NCI-H774 (cell line): ENCODE measurements around the gene BEND3.

ENCODE experiments used
- DNase-seq: peaks from one replicate; lab custom pipeline; 2025; lab: John Stamatoyannopoulos, UW

Gene BEND3

GRCh38 chr6:107083047-107083768 is 32.1 kb downstream of the BEND3 start:
- DNase-seq, result no peak

DNA sequence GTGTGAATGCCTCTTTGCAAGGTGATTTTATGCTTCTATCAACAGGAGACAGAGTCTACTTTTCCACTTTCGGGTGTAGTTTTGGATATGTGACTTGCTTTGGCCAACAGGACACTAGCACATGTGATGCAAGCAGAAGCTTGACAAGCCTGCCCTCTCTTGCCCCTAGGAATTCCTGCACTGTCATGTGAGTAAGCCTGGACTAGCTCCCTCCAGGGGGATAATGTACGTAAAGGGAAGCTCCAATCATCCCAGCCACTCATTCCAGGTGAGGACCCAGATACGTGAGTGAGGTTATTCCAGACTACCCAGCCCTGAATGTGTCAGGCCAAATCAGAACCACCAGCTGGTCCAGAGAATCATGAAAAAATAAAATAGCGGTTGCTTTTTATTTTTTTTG is 33.3 kb downstream of the BEND3 start:
- DNase-seq, result no peak

GRCh38 chr6:107080036-107080435 is 35.3 kb downstream of the BEND3 start:
- no peak for DNase-seq

DNA sequence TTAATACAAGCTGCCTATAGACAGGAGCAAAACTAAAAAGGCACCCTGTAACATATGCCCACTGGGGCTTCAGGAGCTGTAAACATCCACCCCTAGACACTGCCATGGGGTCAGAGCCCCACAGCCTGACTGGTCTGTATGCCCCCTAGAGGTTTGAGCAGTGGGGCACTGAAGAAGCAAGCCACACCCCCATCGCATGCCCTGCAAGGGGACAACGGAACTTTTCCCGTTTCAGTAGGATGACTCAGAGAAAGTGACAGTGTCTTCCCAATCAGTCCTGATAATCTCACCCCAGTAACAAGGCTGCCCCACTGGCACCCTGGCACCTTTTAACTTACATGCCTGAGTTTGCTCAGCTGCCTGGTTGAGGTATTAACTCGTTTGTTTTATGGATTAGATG is 35.9 kb downstream of the BEND3 start:
- no peak for DNase-seq

DNA sequence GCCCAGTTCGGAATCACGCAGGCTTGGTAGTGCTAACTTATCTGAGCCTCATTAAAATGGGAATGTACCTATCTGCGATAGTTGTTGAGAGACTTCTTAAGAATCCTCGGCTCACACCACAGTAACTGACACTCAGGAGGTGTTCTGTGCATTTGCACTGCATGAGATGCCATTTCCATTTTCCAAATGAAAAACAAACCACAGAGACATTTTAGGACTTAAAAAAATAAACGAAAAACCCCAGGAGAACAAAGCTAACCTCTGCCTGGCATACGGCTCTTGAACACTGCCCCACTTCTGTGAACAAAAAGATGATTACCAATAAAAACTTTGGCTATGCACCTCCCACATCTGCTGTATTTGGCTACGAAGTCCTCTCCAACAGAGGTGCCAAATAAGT is 37.6 kb downstream of the BEND3 start:
- DNase-seq, result no peak

GRCh38 chr6:107075951-107076381 is 39.3 kb downstream of the BEND3 start:
- DNase-seq, result no peak

GRCh38 chr6:107070686-107071085 is 44.6 kb downstream of the BEND3 start:
- DNase-seq, result no peak

GRCh38 chr6:107069631-107070548 is 45.4 kb downstream of the BEND3 start:
- DNase-seq, result no peak

- no peak for DNase-seq
Measured at GRCh38 chr6:107068691-107069630, 46.4 kb downstream of the BEND3 start.

GRCh38 chr6:107066697-107067659 is 48.3 kb downstream of the BEND3 start:
- no peak for DNase-seq

DNA sequence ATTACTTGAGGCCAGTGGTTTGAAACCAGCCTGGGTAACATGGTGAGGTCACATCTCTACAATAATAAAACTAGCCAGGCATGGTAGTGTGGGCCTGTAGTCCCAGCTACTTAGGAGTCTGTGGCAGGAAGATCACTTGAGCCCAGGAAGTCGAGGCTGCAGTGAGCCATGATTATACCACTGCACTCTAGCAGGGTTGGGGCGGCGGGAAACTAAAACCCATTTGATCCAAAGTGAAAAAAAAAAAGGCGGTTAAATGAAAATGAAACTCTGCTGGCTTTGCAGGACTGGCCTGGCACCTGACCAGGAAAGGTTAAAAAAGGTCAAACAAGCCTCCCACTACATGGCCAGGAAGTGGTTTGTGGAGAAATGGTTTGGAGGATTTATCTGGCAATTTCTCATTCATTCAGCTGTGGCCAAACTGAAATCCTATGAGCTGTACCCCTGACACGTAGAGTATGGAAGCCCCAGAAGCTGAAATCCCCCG is 50.7 kb downstream of the BEND3 start:
- DNase-seq, result no peak

DNA sequence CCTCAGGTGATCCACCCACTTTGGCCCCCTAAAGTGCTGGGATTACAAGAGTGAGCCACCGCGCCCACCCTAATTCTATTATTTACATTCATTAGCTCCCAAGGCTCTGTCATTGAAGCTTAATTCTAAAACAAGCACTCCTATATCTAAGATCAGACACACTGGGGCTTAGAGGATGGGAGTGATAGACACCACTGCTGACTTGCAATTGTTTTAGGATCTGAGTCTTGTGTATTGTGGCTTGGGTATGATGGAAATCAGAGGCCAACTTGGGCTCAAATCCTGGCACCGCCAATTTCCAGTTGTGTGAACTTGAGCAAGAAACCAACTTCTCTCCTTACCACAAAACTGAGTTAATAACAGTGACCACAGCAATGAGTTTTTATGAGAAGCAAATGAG is 52.6 kb downstream of the BEND3 start:
- no peak for DNase-seq

DNA sequence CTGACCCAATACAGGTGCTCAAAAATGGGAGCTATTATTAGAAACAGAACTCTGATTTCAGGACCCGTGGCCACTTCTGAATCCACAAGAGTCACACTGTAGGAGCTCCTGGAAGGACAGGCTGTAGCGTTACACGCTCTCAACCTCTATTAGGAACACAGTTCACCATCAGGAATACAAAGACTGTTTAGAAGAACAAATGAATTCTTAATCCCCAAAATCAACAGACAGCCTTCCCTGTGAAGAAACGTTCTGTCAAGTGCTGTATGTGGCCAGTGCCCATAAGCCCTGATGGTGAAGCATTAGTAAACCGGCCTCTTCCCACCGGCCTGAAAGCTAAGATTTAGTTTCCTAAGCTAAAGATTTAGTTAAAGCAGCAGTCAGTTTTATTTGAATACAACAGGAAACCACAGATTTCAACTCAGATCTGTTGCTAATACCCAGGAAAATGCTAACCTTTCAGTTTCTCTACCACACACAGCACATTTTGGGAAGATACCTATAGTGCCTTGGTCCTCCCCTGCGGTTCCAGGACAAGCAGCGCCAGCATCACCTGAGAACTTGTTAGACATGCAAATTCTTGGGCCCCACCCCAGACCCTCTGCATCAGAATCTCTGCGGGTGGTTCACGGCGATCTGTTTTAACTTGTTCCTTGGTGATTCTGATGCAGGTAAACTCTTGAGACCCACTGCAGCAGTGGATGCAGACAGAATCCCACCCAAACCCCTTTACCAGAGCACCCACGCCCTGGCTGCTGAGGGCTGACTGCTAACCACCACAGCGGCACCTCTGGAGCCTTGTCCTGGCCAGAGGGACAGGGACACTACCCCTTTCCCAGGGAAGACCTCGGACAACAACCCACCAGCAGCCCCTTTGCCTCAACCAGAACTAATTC is 53.9 kb downstream of the BEND3 start:
- no peak for DNase-seq

DNA sequence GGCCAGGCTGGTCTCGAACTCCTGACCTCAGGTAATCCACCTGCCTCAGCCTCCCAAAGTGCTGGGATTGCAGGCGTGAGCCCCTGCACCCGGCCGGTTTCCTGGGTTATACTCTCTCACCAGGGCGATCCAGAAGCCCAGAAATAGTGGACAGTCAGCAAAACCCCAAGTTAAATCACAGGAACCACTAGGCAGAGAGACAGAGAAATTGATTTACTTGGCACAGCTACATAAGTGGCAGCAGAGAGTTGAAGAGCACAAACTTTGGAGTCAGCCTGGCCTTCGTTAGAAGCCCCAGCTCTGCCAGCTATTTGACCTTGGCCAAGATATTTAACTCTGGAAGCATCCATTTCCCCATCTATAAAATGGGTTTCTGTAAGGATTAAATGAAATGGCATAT is 54.6 kb downstream of the BEND3 start:
- no peak for DNase-seq

DNA sequence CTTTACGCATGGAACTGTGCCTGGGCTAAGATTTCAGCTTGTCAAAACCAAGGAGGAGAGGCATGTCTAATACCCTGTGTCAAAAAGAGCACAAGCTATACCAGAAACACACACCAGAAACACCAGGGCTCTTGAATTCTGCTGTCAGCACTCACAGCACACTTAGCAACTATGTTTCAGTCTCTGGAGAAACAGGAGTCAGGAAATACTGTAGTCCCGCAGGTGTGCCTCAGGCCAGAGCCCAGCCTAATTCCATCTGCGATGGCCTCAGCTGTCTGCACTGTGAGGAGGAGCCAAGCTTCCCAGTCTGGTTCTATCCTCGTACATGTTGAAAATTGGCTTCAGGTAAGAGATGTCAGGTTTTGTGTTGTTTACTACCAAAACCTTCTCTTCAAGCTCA is 55.7 kb downstream of the BEND3 start:
- no peak for DNase-seq

DNA sequence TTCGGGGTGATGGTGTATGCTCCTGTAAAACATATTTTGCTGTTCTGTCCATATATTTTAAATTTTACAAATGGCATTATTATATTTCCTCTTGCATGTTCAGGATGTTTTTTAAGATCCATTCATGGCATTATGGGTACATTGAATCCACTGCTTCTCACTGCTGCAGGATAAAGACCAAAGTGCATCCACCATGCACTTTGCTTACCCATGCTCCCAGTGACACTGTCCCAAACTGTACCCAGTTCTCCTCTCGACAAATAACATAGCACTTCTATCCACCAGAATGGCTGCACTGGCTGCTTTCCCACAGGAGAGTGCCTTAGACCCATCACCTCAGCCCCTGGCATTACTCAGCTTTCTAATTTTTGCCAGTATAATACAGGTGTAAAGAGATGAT is 57.6 kb downstream of the BEND3 start:
- no peak for DNase-seq

DNA sequence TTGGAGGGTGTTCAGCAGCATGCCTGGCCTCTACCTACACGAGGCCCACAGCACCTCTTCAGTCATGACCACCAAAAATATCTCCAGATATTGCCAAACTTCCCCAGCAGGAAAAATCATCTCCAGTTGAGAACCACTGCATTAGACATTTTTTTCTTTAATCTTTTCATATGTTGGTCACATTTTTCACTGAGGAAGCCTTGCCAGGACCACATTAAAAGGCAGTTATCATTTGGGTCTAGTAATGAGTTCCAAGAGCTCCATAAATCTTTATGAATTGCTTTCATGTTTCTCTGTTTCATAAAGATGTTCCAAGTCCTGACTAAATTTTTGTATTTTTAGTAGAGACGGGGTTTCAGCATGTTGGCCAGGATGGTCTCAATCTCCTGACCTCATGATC is 58.5 kb downstream of the BEND3 start:
- DNase-seq, result no peak

- no peak for DNase-seq
Measured at GRCh38 chr6:107047807-107048206, 67.5 kb downstream of the BEND3 start.

DNA sequence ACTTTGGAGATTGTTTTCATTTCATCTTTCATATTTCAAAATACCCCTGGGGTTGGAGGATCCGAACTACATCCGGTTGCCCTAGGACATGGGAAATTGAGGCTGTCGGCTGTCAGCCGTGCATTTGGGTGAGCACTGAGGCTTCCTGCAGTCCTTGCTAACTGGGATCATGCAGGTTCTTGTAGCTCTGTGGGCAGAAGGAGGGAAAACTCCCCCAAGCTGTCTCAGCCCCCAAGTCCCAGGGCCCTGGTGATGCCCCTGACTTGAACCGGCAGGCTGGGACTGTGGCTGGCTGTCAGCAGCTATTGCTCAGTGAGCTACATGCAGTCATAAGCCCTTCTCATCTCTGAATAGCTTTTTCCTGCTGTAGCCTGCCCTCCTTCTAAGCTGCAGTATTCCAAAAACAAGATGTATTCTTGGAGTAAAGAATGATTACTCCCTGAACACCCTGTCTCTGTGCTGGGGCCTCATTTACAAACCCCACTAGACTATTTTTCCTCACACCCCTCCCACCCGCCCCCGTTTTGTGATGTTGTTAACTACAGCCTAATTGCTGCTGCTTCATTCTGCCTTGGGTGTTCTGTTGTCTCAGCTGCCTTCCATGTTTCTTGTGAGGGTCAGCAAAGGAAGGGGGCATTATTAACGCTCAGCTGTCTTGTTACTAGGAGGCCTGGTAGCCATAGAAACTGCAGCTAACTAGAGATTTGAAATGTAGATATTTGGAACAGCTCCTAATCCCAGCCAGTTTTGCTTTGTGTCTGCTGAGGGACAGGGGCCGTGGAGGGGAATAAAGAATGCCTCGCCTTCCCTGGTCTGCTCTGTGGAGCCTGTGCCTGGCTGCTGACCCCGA is 69.3 kb downstream of the BEND3 start:
- peak; percentile 69 for DNase-seq
